Stimulated activated CD4-positive, alpha-beta T cell treated with anti-CD3 and anti-CD28 coated beads, Interleukin-4, amount 100 ng/mL, for 1 hour (primary cell): ENCODE measurements around the gene PDGFD.

Experiments used
- DNase-seq: peaks from one replicate; pipeline ENCODE4 v3.0.0-alpha.2; 2020

PDGFD gene

DNA sequence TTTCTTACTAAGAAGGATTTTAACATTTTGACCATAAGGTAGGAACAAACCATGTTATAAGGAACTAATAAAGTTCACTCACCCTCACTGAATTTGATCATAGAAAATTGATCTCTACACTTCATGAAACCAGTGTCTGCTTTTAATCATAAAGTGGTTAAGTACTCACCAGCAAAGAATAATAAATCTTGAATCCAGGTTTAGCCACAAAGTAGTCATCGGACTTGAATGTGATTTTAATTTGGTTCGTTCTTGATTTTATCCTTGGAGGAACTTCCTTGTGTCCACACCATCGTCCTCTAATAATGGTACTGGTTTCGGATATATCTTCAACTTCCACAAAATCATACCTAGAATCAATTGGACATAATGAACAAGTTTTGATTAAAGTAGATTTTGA lies 168.1 kb downstream of the PDGFD start:
- no peak for DNase-seq

DNA sequence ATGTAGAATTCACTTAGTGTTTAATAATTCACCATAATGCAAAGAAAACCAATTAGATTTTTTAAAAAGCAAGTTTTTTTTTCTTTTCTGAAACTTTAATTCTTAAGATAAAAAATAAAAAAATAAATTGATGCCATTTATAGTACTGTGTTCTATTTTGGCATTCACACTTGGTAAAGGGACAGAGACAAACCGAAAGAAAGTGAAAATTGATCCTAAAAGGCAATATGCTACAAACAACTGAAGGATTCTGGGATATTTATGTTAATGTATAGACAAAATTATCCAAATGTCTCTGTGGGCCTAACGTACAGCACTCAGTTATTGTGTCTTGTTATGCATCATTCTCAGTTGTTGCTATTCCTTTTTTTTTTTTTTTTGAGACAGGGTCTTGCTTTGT lies 169.4 kb downstream of the PDGFD start:
- no peak for DNase-seq

DNA sequence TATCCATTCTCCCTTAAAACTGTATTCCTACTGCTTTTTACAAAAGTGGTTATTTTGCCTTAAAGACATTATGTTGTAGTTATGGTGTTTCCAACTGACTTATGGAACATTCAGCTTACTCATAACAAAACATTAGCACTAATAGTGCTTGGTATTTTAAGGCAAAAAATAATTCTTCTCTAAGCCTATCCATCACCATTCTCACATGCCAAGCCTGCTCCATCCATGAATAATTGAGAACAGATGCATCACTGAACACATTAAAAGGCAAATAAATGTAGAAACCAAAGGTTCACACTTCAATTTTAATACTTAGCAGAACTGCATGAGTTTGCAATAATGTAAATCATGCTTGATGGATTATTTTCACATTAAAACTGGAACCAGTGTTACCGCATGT lies 169.9 kb downstream of the PDGFD start:
- DNase-seq: no peak

- no peak for DNase-seq
Observed at GRCh38 chr11:103993507-103993906, 170.4 kb downstream of the PDGFD start.

DNA sequence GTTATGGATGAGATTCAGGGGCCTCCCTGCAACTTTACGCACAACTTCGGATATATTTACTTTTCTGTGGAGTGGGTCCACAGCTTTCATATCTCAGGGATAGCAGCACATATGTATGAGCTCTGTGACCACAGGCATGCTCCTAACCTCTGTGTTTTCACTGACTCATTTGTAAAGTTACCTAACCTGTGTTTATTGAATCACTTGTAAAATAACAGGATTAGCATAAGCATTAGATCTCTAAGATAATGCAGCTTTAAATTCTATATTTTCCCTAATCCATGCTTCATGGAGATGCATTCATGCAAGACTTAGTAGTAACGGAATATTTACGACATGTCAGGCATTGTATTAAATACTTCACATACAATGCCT lies 175.4 kb downstream of the PDGFD start:
- DNase-seq: no peak

DNA sequence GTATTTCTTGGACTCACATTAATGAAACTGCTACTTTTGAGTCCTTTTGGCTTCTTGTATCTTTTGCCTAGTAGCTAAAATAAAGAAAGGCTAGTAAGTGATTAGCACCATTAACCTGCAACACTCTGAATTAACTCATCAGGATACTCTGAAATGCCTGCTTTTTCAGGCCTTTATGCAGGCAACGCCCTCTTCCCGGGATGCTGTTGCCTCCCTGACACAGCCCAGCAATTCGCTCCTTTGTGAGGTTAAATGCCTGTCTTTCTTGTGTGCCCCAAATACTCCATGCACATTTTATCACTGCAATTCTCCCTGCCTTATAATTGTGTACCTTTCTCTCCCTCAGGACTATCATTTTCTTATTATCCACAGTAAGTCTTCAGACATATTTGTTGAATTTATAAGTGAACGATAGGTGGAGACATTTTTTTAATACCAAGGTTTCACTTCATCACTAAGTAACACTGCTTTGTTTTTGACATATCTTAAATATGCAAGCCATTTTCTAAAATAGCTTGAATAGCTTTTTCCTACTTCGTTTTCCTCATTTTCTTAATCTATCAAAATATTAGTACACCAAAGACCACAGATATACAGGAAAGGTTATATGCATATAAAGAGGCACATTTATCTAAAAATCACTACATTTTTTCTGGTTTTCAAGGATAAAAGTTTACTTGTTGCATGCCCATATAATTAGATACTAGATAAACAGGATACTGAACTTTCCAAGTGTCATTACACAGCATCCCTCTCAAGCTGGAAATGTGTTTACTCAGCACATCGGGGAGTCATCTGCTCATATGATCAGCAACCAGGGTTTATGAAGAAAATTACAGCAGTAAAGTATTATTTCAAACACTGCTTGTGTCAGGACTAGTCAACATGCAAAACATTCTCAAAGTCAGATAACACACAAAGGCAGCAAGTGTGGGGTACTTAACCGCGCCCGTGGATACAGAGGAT lies 176.0 kb downstream of the PDGFD start:
- DNase-seq: no peak

GRCh38 chr11:103985041-103985440 lies 178.9 kb downstream of the PDGFD start:
- no peak for DNase-seq

DNA sequence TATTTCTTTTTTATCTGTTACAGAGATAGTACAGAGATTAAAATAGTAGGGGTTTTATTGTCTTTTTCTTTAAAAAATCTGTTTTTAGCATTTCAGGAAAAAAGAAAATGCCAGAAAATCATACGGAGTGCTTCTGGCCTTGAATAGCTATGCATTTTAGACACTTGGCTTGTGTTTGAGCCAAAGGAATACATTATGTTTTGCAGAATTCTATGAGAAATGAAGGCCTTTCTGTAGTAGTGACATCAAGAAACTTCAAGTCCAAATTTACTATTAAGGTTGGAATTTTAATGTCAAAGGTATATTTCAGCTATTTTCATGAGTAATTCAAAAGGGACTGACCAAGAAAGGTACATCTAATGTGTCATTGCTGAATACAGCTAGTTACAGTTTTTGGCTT lies 183.8 kb downstream of the PDGFD start:
- no peak for DNase-seq

GRCh38 chr11:103978616-103979595 lies 185.0 kb downstream of the PDGFD start:
- DNase-seq: no peak

DNA sequence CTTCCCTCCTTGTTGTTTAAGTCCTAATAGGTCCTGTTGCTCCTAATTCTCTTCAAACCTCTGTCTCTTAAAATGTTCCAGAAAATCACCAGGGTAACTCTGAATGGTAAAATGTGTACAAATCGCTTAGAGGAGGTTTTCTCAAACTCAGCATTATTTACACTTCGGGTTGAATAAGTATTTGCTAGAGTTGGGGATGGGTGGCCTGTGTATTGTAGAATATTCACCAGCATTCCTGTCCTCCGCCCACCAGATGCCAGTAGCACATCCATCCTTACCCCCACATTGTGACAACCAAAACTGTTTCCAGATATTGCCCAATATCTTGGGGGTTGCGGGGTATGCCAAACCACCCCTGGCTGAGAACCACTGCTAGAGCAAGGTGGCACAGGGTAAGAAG lies 191.9 kb downstream of the PDGFD start:
- no peak for DNase-seq

- no peak for DNase-seq
Observed at GRCh38 chr11:103970701-103971249, 193.2 kb downstream of the PDGFD start.

- DNase-seq: no peak
Observed at GRCh38 chr11:103968685-103969084, 195.3 kb downstream of the PDGFD start.

DNA sequence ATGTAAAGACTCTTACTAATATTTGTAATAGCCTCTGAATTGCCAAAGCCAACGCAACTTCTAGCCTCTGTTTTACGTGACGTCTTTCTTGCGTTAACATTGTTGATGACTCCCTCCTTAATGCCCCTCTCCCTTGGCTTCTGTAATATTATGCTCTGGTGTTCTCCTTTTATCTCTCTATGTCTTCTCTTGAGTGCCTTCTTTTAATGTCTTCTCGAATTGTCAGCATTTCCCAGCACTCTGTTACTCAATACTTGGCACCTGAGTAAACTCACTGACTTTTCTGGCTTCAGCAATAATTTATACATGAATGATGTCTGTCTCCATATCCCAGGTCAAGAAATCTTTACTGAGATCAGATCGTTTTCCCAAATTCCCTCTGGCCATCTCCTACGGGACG lies 196.0 kb downstream of the PDGFD start:
- DNase-seq: no peak

DNA sequence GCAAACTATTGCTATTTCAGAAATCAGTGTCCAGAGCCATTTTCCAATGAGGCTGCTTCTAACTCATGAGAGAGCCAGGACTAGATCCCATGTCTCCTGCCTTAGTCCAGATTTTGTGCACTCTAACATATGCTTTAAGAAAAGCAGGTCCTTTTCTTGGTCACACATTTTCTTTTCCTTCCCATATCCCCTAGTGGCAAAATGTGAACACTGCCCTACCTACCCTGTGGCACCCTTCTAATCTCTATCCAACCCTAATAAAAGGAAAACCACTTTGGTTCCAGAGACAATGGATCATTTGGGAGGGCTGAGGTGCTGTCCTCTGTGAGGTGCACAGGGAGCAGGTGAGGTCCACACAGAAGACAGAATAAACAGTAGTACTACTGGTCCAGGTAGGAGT lies 199.6 kb downstream of the PDGFD start:
- DNase-seq: no peak

GRCh38 chr11:103963648-103964047 lies 200.3 kb downstream of the PDGFD start:
- DNase-seq: no peak

DNA sequence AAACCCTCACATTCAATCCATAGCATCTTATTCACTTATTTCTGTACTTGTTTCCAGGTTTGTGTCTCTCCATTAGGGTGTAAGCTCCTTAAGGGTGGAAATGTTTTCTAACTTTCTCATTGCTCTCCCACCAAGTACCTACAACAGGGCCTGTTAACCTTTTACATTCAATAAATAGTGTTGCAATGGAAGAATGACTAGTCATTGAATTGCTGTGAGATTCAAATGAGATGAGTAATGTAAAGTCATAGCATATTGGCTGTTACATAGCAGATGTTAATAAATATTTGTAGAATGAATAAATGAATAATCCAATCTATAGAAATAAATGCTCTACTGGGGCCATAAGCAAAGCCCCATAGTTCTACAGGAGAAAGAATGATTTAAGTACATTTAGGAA lies 202.9 kb downstream of the PDGFD start:
- DNase-seq: no peak

DNA sequence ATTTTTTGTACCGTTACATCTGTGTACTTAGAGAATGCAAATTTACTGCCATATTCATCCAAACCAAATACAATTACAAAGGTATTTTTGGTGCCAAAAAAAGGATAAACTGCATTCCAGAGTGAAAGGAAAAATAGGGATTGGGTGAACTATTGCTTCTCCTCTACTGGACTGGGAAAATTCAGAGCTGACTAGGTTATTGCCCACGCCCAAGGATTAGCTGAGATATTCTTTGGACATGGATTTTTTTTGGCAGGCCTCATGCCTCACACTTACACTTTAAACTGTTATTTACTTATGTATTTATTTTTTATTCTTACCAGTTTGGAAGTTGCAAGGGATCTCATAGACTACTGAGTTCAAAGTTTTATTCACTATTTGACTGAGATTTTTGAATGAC lies 203.8 kb downstream of the PDGFD start:
- DNase-seq: no peak

DNA sequence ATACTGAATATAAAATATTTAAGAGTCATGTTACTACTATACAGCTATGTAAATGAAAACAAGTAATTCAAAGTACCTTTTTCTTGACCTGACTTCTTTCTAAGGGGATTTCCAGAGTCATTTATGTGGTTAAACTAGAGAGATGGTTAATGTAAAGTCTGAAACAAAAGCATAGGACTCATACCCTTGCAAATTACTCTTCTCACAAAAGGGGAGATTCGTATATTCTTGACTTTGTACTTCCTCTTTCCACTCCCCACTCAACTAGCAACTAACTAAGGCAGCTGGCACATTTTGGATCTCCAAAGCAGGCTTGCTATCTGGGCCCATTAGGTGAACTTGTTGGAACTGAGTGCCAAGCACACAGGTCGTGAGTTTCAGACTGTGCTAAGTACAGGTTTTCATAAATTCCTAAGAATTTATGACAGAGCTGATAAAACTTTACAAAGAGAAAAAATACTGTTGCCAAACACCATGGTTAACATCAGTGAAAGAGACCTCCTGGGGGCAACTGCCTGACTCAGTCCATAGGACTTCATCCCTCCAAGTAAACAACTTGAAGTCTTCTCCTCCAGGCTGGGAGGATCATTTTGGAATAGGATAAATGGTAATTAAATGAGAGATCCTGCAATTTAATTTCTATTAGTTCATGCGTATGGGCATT lies 204.5 kb downstream of the PDGFD start:
- DNase-seq: no peak

GRCh38 chr11:103958475-103959215 lies 205.3 kb downstream of the PDGFD start:
- DNase-seq: no peak

DNA sequence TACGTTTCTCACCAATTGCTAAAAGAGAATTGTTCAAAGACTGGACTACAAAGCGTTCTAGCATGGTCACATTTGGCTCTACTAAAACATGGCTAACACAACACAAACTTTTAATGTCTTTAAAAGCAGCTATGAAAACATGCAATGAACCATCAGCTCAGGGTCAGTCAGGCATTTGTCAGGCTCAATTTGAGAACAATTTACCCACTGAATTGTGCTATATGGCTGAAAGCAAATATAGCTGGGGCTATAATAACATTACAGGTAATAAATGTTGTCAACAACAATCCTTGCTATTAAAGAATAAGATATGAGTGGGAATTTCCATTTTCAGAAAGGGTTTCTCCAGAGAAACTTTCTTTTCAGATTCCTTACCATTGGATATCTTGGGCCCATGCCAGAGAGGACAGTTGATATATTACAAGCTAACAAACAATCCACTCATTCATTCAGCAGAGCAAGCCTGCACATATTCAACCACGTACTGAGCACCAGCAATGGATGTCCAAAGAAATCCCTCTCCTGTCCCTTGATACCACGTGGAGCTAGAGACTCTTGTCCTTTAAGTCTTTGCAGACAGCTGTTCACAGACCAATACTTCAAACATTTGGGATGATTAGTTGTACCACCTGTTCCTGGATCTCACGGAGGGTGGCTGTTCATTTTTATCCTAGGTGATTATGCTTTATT lies 210.0 kb downstream of the PDGFD start:
- DNase-seq: no peak

GRCh38 chr11:103949781-103950180 lies 214.2 kb downstream of the PDGFD start:
- no peak for DNase-seq
